ENCODE measurements around the gene QKI.

Gene QKI

GRCh38 chr6:163554032-163554431 lies 139.5 kb downstream of the QKI start:
- TF ChIP-seq EZH2 (IDR thresholded peaks at IDR 0.05; ENCODE audit: borderline replicate concordance, low read depth, low read length, severe bottlenecking) = no peak
- TF ChIP-seq CTCF (IDR thresholded peaks at IDR 0.05; ENCODE audit: borderline replicate concordance, extremely low read depth, low read length, poor library complexity, severe bottlenecking) = no peak
- ATAC-seq (ENCODE audit: insufficient read depth, low read depth) = no peak
- DNase-seq = no peak
- no peak overlapping the region for H2AFZ ChIP-seq (ENCODE audit: low read depth, low read length)
- H3K79me2 ChIP-seq (ENCODE audit: insufficient read depth, low read length) = no peaks in the 10 kb centered on the region
- H3K9ac ChIP-seq (ENCODE audit: low read depth, low read length) = no peak overlapping the region
- H3K4me1 ChIP-seq (ENCODE audit: insufficient read depth, low read length) = no peaks in the 10 kb centered on the region
- no peak overlapping the region for H3K4me2 ChIP-seq (ENCODE audit: insufficient read depth, low read length)
- no peaks in the 10 kb centered on the region for H3K9me3 ChIP-seq (ENCODE audit: insufficient read depth, low read length, severe bottlenecking)
- H3K4me3 ChIP-seq (ENCODE audit: low read depth in 1 of 2, low read length in 2 of 2) = no peak overlapping the region
- no peaks in the 10 kb centered on the region for H4K20me1 ChIP-seq (ENCODE audit: insufficient read depth, low read length)
- no peak overlapping the region for H3K27ac ChIP-seq (ENCODE audit: low read length)
- H3K36me3 ChIP-seq (ENCODE audit: insufficient read depth, low read length) = no peaks in the 10 kb centered on the region; the same call in 1 of the 2 replicates
- no peaks in the 10 kb centered on the region for H3K27me3 ChIP-seq (ENCODE audit: insufficient read depth, low read length, poor library complexity)

GRCh38 chr6:163554663-163555062 lies 140.1 kb downstream of the QKI start:
- no peaks in the 10 kb centered on the region; the same call in 1 of the 2 replicates for H3K36me3 ChIP-seq (ENCODE audit: insufficient read depth, low read length)
- no peak for ATAC-seq (ENCODE audit: insufficient read depth, low read depth)
- no peaks in the 10 kb centered on the region for H3K79me2 ChIP-seq (ENCODE audit: insufficient read depth, low read length)

GRCh38 chr6:163559661-163560060 lies 145.1 kb downstream of the QKI start:
- Histone ChIP-seq H3K4me1 (ENCODE audit: insufficient read depth, low read length) (no peaks in the 10 kb centered on the region), H3K79me2 (ENCODE audit: insufficient read depth, low read length) (no peaks in the 10 kb centered on the region), H3K36me3 (ENCODE audit: insufficient read depth, low read length) (peaks cover 16% of the 10 kb centered on the region), H3K4me3 (ENCODE audit: low read depth in 1 of 2, low read length in 2 of 2) (no peak overlapping the region), H4K20me1 (ENCODE audit: insufficient read depth, low read length) (no peaks in the 10 kb centered on the region), H2AFZ (ENCODE audit: low read depth, low read length) (no peak overlapping the region), H3K27ac (ENCODE audit: low read length) (no peak overlapping the region), H3K9ac (ENCODE audit: low read depth, low read length) (no peak overlapping the region), H3K4me2 (ENCODE audit: insufficient read depth, low read length) (no peak overlapping the region), H3K9me3 (ENCODE audit: insufficient read depth, low read length, severe bottlenecking) (no peaks in the 10 kb centered on the region), H3K27me3 (ENCODE audit: insufficient read depth, low read length, poor library complexity) (no peaks in the 10 kb centered on the region)
- no peak for TF ChIP-seq EZH2 (IDR thresholded peaks at IDR 0.05; ENCODE audit: borderline replicate concordance, low read depth, low read length, severe bottlenecking)
- TF ChIP-seq CTCF (IDR thresholded peaks at IDR 0.05; ENCODE audit: borderline replicate concordance, extremely low read depth, low read length, poor library complexity, severe bottlenecking) = no peak
- DNase-seq (no peak), ATAC-seq (ENCODE audit: insufficient read depth, low read depth) (no peak)

More at GRCh38 chr6:163554663-163555062, 140.1 kb downstream of the QKI start:
- Histone ChIP-seq H3K4me2 (ENCODE audit: insufficient read depth, low read length) (no peak overlapping the region), H2AFZ (ENCODE audit: low read depth, low read length) (no peak overlapping the region), H4K20me1 (ENCODE audit: insufficient read depth, low read length) (no peaks in the 10 kb centered on the region), H3K4me3 (ENCODE audit: low read depth in 1 of 2, low read length in 2 of 2) (no peak overlapping the region), H3K27me3 (ENCODE audit: insufficient read depth, low read length, poor library complexity) (no peaks in the 10 kb centered on the region), H3K4me1 (ENCODE audit: insufficient read depth, low read length) (no peaks in the 10 kb centered on the region), H3K9me3 (ENCODE audit: insufficient read depth, low read length, severe bottlenecking) (no peaks in the 10 kb centered on the region), H3K9ac (ENCODE audit: low read depth, low read length) (no peak overlapping the region), H3K27ac (ENCODE audit: low read length) (no peak overlapping the region)
- TF ChIP-seq CTCF (IDR thresholded peaks at IDR 0.05; ENCODE audit: borderline replicate concordance, extremely low read depth, low read length, poor library complexity, severe bottlenecking) (peak; percentile 51), EZH2 (IDR thresholded peaks at IDR 0.05; ENCODE audit: borderline replicate concordance, low read depth, low read length, severe bottlenecking) (no peak)
- peak; percentile 34 for DNase-seq

GRCh38 chr6:163563318-163563717 lies 148.8 kb downstream of the QKI start:
- H4K20me1 ChIP-seq (ENCODE audit: insufficient read depth, low read length) = no peaks in the 10 kb centered on the region
- ATAC-seq (ENCODE audit: insufficient read depth, low read depth) = no peak
- TF ChIP-seq EZH2 (IDR thresholded peaks at IDR 0.05; ENCODE audit: borderline replicate concordance, low read depth, low read length, severe bottlenecking) = no peak
- TF ChIP-seq CTCF (IDR thresholded peaks at IDR 0.05; ENCODE audit: borderline replicate concordance, extremely low read depth, low read length, poor library complexity, severe bottlenecking) = no peak
- H3K36me3 ChIP-seq (ENCODE audit: insufficient read depth, low read length) = peaks cover 25% of the 10 kb centered on the region
- H3K9ac ChIP-seq (ENCODE audit: low read depth, low read length) = no peak overlapping the region
- H3K9me3 ChIP-seq (ENCODE audit: insufficient read depth, low read length, severe bottlenecking) = no peaks in the 10 kb centered on the region
- no peaks in the 10 kb centered on the region for H3K79me2 ChIP-seq (ENCODE audit: insufficient read depth, low read length)
- no peaks in the 10 kb centered on the region for H3K27me3 ChIP-seq (ENCODE audit: insufficient read depth, low read length, poor library complexity)
- no peak overlapping the region for H2AFZ ChIP-seq (ENCODE audit: low read depth, low read length)
- no peak overlapping the region for H3K4me2 ChIP-seq (ENCODE audit: insufficient read depth, low read length)
- H3K4me3 ChIP-seq (ENCODE audit: low read depth in 1 of 2, low read length in 2 of 2) = no peak overlapping the region
- no peaks in the 10 kb centered on the region for H3K4me1 ChIP-seq (ENCODE audit: insufficient read depth, low read length)
- H3K27ac ChIP-seq (ENCODE audit: low read length) = no peak overlapping the region
- DNase-seq = no peak

Data from DND-41 (cell line).